ENCODE results near the gene CSN1S1.

CSN1S1 gene, protein sequence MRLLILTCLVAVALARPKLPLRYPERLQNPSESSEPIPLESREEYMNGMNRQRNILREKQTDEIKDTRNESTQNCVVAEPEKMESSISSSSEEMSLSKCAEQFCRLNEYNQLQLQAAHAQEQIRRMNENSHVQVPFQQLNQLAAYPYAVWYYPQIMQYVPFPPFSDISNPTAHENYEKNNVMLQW

GRCh38 chr4:69930768-69931167 is at the start of gene CSN1S1:
CSN1S1 (plus strand) TSS chr4:69931068; CDS start chr4:69932556, 1,488 bp downstream.
- H3K27ac ChIP-seq = no peak within 1 kb of the TSS
- ChIA-PET POLR2A (ENCODE audit: low non-redundant PET) (no interaction called here), CTCF (no interaction called here)
- TF ChIP-seq, protein P1, sequence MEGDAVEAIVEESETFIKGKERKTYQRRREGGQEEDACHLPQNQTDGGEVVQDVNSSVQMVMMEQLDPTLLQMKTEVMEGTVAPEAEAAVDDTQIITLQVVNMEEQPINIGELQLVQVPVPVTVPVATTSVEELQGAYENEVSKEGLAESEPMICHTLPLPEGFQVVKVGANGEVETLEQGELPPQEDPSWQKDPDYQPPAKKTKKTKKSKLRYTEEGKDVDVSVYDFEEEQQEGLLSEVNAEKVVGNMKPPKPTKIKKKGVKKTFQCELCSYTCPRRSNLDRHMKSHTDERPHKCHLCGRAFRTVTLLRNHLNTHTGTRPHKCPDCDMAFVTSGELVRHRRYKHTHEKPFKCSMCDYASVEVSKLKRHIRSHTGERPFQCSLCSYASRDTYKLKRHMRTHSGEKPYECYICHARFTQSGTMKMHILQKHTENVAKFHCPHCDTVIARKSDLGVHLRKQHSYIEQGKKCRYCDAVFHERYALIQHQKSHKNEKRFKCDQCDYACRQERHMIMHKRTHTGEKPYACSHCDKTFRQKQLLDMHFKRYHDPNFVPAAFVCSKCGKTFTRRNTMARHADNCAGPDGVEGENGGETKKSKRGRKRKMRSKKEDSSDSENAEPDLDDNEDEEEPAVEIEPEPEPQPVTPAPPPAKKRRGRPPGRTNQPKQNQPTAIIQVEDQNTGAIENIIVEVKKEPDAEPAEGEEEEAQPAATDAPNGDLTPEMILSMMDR (conservative IDR thresholded peaks at IDR 0.05; ENCODE audit: low read depth) = no peak
- DNase-seq (ENCODE audit: low spot score) = no peak

DNA sequence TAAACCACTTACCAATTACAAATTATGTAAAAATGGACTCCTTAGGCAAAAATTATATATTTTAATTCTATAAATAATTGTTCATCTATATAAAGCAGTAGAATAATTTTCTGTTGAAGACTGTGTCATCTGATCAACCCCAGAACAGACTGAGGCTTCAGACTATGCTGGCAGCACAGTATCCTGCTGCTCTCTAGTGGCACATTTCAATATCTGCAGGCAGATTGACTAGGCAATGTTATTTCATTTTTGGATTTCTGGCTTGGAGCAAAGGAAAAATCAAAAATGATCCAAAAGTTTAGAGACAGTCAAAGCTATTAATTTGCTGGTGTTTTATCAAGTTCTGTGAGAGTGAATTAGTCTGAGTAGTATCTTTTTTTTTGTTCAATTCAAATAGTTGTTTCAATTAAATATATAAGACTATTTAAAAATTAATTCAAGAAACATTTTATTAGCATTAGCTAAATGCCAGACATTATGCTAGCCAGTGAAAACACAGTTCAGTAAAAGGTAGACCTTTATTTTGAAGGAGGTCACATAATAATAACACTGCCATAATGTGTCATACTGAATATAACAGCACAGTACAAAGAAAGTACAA is 49.6 kb upstream of the CSN1S1 start:
- CTCF ChIA-PET = interaction anchor here (0.6 to 1.4 kb wide), 19 partner anchors 20 to 1556 kb away, joined by 3 to 8 read pairs (median 3); no protein-coding TSS in a partner anchor
- POLR2A ChIA-PET (ENCODE audit: low non-redundant PET) = no interaction called here
- H3K27ac ChIP-seq = no peak overlapping the region
- DNase-seq (ENCODE audit: low spot score) = peak; percentile 57
- TF ChIP-seq, protein P1 (conservative IDR thresholded peaks at IDR 0.05; ENCODE audit: low read depth) = peak; percentile 91

GRCh38 chr4:69882150-69882549 is 48.7 kb upstream of the CSN1S1 start:
- no peak for DNase-seq (ENCODE audit: low spot score)
- POLR2A ChIA-PET (ENCODE audit: low non-redundant PET) = no interaction called here
- CTCF ChIA-PET = interaction anchor here (1.0 kb wide), 1 partner anchor 357 kb away, joined by 3 read pairs; no protein-coding TSS in a partner anchor
- TF ChIP-seq, protein P1 (conservative IDR thresholded peaks at IDR 0.05; ENCODE audit: low read depth) = no peak
- H3K27ac ChIP-seq = no peak overlapping the region

DNA sequence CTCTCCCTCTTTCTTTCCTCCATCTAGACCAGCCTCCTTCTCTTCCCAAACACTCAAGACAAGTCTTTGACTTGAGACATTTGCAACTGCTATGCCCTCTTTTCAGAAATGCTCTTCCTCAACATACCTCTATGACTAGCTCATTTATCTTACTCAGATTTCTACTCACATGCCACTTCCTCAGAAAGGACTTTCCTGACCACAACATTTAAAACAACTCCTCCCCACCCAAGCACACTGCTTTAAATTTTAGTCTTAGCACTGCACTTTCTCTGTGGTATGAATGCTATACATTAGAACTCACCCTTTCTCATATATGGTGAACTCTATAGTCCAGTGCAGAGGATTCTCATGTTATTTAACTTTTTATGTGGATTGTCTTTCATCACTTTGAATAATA is 42.5 kb upstream of the CSN1S1 start:
- TF ChIP-seq, protein P1 (conservative IDR thresholded peaks at IDR 0.05; ENCODE audit: low read depth) = no peak
- no peak for DNase-seq (ENCODE audit: low spot score)
- POLR2A ChIA-PET (ENCODE audit: low non-redundant PET) = no interaction called here
- H3K27ac ChIP-seq = no peak overlapping the region
- CTCF ChIA-PET = no interaction called here

GRCh38 chr4:69894186-69894585 is 36.7 kb upstream of the CSN1S1 start:
- CTCF ChIA-PET = no interaction called here
- no peak overlapping the region for H3K27ac ChIP-seq
- POLR2A ChIA-PET (ENCODE audit: low non-redundant PET) = no interaction called here
- TF ChIP-seq, protein P1 (conservative IDR thresholded peaks at IDR 0.05; ENCODE audit: low read depth) = no peak
- no peak for DNase-seq (ENCODE audit: low spot score)

DNA sequence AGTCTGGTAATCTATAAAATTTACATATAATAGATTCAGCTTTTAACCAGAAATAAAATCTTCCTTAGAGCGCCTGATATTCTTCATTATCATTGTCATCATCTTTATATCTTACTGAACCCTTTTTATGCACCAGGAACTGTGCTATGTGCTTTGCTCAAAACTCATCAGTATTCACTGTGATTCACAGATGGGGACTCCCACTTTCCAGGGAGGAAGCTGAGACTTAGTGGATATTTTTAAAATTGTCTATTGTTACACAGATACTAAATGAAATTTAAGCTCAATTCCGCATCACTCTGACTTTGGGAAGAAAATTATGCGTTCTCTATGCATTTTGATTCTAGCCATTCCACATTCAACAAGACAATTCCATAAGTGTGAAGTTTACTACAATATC is 36.1 kb upstream of the CSN1S1 start:
- DNase-seq (ENCODE audit: low spot score) = no peak
- ChIA-PET CTCF (no interaction called here), POLR2A (ENCODE audit: low non-redundant PET) (no interaction called here)
- TF ChIP-seq, protein P1 (conservative IDR thresholded peaks at IDR 0.05; ENCODE audit: low read depth) = no peak
- no peak overlapping the region for H3K27ac ChIP-seq

Measured in RWPE1 (cell line).